DMS 273 treated with DMSO at 0.1 percent for 48 hours (cell line): Measurements from ENCODE around the gene MYO5C.

Source experiments
- DNase-seq: peaks from one replicate; lab custom pipeline; 2025; lab: John Stamatoyannopoulos, UW

Gene MYO5C

DNA sequence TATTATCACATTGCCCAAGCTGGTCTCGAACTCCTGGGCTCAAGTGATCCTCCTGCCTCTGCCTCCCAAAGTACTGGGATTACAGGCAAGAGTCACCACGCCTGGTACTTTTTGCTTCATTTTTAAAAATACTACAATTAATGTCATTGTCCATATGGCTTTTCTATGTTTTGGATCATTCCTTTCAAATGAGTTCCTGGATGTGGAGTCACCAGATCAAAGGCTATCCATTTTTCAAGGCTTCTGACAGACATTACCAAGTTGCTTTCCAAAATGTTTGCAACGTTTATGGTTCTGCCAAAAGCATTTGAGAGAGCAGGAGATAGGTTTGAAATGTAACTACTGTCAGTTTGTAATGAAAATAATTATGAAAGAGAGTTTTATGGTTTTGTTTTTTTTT is 148.8 kb downstream of the MYO5C start:
- DNase-seq = no peak

GRCh38 chr15:52146261-52146660 is 149.3 kb downstream of the MYO5C start:
- DNase-seq = no peak

GRCh38 chr15:52144656-52145178 is 150.9 kb downstream of the MYO5C start:
- DNase-seq = no peak

DNA sequence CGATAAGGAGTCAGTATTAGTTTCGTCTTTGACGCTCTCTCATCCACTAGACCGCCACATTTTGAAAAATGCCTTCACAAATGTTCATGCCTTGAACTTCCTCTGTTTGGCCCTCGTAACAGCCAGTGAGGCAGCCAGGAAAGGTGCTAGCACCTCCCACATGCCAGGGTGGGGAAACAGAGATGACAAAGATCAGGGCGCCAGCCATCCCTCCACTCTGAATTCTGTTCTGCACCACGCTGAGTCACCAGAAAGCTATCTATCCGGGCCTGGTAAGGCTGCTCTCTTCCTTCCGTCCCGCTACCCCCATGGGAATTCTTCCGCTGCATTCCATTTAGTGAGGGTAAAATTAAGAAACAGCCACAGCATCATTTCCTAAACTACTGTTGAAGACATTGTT is 151.7 kb downstream of the MYO5C start:
- DNase-seq = no peak
